GM10266 (cell line): ENCODE data around the gene TEDC2.

Experiments used
- DNase-seq: peaks from one replicate; pipeline ENCODE4 v3.0.0; 2012; ENCODE audit errors: extremely low spot score
- TF ChIP-seq, protein P1 (sequence below): IDR thresholded peaks from 2 replicates; pipeline ENCODE4 v1.5.1; 2012; ENCODE audit warnings: mild to moderate bottlenecking, low read depth; ENCODE audit not compliant: control insufficient read depth, insufficient read depth; ENCODE audit errors: missing control alignments

TEDC2 gene

DNA sequence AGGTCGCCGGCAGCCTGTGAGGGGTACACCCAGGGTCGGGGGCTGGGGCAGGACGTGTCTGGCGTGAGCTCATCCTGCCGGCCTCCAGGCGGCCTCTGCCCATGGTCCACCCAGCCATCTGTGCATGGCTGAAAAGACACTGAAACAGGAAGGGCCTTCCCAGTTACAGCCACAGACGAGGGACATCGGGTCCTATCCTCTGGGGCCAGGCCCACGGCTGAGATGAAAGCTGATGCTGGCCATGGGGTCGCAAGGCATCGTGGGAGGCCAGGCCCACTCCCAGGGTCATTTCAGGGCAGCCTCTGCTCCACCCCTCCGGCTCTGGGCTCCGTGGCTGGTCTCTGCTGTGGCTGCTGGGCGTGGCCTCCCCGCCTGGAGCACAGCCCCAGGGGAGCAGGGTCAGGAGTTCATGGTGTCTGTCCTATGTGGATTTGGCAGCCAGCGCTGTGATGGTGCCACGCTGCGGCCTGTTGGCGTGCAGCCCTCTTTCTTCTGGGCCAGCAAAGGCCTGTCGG is 37.3 kb downstream of the TEDC2 start:
- TF ChIP-seq, protein P1, sequence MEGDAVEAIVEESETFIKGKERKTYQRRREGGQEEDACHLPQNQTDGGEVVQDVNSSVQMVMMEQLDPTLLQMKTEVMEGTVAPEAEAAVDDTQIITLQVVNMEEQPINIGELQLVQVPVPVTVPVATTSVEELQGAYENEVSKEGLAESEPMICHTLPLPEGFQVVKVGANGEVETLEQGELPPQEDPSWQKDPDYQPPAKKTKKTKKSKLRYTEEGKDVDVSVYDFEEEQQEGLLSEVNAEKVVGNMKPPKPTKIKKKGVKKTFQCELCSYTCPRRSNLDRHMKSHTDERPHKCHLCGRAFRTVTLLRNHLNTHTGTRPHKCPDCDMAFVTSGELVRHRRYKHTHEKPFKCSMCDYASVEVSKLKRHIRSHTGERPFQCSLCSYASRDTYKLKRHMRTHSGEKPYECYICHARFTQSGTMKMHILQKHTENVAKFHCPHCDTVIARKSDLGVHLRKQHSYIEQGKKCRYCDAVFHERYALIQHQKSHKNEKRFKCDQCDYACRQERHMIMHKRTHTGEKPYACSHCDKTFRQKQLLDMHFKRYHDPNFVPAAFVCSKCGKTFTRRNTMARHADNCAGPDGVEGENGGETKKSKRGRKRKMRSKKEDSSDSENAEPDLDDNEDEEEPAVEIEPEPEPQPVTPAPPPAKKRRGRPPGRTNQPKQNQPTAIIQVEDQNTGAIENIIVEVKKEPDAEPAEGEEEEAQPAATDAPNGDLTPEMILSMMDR, result no peak
- DNase-seq, result no peak

DNA sequence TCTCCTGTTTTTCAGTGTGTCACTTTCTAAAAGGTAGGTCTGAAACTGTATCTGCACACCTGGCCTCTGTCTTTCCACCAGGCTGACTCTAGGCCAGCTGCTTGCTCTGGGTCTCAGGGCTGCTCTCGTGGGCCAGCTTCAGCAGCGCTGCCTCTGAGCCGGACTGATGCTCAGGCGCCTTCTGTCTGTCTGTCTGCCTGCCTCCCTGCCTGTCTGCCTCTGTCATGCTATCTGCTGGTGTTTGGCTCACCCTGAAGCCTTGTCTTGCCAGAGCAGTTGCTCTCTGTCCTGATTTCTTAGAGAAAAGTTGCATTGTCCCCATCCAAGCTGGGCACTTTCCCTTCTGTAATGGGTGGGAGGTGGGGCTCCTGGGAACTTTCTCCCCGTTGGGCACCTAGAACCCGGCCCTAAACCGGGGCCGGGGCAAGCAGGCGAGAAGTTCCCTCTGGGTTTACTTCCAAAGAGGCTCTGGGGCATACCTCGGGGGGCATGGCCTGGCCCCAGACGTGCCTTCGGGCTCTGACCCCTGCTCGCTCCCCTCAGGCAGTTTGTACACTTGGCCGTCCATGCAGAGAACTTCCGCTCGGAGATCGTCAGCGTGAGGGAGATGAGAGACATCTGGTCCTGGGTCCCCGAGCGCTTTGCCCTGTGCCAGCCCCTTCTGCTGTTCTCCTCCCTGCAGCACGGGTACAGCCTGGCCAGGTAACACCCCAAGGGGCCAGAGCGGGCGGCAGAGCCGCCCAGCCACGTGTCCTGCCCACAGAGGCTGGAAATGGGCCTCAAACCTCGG is 38.0 kb downstream of the TEDC2 start:
- TF ChIP-seq, protein P1, result no peak

DNA sequence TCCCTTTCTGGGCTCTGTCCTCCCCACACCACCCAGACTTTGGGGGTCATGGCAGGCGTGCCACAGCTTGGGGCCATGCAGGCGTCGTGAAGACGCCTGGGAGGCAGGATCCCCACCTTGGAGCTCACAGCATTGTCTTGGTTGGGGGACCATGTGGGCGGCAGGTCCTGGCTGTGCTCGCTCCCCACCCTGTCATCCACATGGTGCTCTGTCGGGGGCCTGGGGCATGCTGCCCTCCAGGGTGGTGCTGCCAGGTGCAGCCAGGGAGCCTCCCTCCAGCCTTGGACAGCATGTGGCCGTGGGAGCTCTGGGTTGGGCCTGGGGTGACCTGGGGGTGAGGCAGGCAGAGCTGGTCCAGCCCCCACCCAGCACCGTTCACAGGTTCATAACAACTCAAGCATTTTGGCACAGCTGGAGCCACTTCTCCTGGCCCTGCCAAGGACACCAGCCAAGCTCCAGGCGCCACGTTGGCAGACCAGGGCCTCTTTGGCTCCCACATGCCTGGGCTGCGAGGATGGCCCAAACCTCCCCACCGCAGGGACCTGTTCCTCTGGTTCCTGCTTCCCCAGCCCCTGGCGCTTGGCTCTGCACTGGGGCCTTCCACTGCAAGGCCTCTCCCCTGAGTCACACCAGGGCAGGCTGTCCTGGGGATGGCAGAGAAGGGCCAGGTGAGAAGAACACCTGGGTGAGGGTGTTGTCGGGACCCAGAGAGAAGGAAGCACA is 38.8 kb downstream of the TEDC2 start:
- TF ChIP-seq, protein P1, result no peak
- no peak for DNase-seq

More for the DNA sequence above, 38.0 kb downstream of the TEDC2 start:
- DNase-seq, result no peak

DNA sequence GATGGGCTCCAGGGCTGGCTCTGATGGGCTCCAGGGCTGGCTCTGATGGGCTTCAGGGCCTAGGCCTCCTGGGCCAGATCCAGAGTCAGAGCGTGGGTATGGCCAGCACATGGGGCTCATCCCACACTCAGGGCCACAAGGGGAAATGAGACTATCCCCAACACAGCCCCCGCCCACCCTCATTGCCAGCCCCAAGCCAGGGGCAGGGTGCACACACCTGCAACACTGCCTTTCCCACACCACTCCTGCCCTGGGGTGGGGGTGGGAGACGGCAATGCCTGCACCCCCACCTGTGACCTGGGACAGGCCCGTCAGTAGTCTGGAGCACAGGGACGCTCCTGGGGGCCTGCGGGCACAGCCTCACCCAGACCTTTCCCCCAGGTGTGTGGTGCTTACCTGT is 39.5 kb downstream of the TEDC2 start:
- DNase-seq, result no peak
- TF ChIP-seq, protein P1, result no peak

DNA sequence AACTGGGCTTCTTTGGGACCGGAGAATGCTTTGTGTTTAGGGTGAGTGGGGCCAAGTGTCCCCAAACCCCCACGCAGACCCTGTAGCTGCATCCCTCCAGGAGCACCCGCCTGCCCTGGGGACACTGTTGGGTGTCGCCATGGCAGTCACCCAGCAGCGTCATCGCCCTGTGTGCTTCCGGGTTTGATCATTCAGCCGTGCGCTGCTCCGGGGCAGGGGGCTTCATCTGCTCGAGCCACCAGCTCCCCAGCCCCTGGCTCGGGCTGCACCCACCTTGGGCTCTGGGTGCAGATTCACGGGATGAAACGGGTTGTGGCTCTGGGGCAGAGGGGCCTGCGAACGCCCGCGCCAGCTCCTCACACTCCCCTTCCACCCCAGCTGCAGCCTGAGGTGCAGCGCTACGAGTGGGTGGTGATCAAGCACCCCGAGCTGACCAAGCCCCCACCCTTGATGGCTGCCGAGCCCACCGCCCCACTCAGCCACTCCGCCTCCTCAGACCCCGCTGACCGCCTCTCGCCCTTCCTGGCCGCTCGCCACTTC is 40.1 kb downstream of the TEDC2 start:
- DNase-seq, result no peak
- TF ChIP-seq, protein P1, result no peak

GRCh38 chr16:2500430-2500917 is 40.6 kb downstream of the TEDC2 start:
- no peak for DNase-seq
- TF ChIP-seq, protein P1, result no peak
